AG20443 (cell line): ENCODE results near the gene ANKRD44.
"Not testable (repeated sequence)": the region's sequence is repeated elsewhere in the genome, so short reads cannot be mapped to it uniquely, and the experiment has no call there.

Experiments
- DNase-seq: peaks from one replicate; pipeline ENCODE4 v3.0.0; 2012; ENCODE audit warnings: low spot score, mixed read lengths

The ANKRD44 gene

DNA sequence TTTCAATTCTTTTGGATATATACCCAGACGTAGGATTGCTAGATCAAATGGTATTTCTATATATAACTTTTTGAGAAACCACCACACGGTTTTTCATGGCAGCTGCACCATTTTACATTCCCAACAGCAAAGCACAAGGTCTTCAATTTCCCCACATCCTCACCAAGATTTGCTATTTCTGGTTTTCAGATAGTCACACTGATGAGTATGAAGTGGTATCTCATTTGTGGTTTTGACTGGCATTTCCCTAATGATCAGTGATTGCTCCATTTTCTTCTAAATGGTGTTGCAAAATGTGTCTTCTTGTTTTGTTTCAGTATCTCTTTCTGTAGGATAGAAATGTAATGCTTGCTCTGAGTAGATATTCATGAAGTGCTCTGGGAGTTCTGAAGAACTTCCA is 52.0 kb downstream of the ANKRD44 start:
- DNase-seq = no peak

DNA sequence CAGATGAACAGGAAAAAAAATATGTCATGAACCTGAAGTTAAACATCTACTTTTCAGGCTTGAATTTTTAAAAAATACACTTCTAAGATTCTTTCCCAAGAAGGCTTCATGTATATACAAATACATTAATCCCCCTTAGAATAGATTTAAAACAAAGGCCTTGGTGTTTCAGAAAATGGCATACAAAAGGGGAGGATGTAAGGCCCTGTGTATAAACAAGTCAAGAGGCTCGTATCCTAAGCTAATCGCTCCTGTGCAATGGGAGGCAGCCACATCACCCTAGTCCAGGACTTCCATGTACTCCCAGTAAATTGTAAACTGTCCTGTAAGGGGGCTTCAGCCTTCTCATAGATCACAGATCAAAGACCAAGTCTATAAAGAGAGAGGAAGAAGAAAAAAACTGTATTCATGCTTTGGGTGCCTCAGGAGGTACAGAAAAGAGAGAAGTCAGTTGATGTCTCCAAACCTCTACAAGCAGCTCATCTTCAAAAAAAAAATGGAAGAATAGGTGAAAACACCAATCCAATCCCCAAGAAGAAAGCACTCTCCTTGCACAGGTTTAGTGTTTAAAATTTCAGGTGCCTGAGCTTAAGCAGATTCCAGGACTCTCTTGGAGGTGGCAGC is 53.9 kb downstream of the ANKRD44 start:
- DNase-seq = no peak

DNA sequence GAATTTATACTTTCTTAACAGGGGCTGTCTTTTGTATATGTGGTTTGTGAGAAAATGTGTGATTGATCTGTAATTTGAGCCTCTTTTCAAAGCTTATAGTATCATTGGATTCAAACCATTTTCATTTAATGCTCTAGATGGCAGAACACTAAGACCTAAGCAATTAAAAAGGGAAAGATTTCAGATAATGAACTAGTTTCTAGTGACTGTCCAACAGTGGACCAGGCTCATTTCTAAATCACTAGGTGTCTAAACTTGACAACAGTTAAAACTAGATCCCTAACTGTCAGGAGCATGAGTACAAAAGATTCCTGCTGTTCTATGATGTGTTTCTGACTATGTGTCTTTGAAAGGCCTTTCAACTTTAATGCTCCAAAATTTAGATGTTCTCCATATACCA is 54.6 kb downstream of the ANKRD44 start:
- DNase-seq = no peak

- peak; percentile 85 for DNase-seq
Measured at GRCh38 chr2:197255543-197255942, 55.0 kb downstream of the ANKRD44 start.

GRCh38 chr2:197254776-197255530 is 55.6 kb downstream of the ANKRD44 start:
- DNase-seq = peak; percentile 25

DNA sequence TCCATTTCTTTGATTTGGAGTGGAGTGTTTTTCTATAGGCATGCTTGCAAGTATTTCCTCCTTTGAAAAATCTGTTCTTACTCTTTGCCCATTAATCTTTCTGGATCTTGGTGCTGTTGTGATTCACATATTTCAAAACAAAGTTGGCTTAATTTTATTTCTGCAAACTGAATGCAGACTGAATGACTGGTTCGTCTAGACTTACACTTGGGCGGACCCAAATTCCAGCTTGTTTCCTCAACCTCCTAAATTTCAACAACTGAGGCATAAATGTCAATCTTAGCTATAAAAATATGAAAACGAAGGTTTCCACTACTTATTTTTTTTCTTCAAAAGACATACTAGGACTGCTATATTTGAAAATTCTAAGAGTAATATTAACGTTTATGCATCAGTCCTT is 59.0 kb downstream of the ANKRD44 start:
- peak; percentile 74 for DNase-seq

- DNase-seq = no peak
Measured at GRCh38 chr2:197251163-197251562, 59.4 kb downstream of the ANKRD44 start.

- DNase-seq = no peak
Measured at GRCh38 chr2:197250084-197250397, 60.5 kb downstream of the ANKRD44 start.

DNA sequence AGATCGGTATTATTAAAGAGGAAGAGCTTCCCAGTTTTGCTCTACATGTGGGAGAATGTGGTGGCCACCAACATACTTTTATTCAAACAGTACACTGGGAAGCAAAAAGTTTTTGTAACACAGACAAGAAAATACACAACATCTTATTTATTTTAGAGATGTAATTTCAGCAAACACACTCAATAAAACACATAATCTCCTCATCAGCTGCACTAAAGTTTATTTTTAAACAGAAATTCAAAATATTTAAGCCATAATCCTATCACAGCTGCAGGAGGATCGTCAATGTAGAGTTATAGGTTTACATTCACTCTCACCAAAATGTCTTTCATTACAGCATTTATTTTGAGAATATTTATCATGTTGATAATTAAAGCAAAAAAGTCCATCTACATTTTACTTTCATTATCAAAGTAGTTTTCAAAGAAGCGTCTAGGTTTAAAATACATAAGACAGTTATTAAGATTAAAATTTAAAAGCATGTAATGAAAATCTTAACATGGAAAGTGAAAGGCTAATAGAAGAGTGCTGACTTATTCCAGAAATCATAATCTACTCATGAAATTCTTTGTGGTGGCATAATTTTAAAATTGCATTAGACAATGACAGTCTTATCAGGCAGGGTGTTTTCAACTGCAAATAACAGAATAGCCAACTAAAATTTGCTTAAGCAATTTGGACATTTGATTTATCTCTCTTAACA is 61.0 kb downstream of the ANKRD44 start:
- DNase-seq = no peak

DNA sequence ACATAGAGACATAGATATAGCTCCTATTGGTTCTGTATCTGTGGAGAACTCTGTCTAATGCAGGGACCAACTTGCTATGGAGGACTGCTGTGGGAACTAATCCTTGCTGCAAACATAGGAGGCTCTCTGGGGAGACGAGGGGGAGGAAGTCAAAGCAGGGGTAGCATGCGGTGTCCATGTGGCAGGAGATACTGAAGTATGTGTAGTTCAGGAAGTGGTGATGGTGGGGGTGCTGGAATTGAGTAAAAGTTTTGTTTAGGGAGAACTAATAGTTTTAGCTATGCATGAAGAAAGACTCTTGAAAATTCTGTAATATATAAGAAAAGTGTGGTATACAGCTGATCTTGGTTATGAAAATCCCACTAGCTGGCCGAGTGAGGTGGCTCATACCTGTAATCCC is 62.0 kb downstream of the ANKRD44 start:
- peak; percentile 25 for DNase-seq

DNA sequence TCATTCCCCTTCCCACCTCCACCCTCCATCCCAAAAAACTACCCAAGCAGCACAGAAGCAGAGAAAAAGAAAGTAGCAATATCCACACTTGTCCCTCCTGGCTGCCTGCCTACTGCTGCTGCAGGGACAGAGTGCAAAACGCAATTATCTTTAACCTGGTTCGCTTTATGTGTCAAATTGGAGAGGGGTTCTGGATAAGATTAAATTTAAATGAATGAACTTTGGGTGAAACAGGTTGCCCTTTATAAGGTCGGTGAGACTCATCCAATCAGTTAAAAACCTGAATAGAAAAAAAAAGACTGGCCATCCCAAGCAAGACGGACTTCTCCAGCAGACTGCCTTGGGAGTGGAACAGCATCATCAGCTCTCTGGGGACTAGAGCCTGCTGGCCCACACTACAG is 62.6 kb downstream of the ANKRD44 start:
- no peak for DNase-seq

GRCh38 chr2:197247083-197247482 is 63.5 kb downstream of the ANKRD44 start:
- peak; percentile 48 for DNase-seq

DNA sequence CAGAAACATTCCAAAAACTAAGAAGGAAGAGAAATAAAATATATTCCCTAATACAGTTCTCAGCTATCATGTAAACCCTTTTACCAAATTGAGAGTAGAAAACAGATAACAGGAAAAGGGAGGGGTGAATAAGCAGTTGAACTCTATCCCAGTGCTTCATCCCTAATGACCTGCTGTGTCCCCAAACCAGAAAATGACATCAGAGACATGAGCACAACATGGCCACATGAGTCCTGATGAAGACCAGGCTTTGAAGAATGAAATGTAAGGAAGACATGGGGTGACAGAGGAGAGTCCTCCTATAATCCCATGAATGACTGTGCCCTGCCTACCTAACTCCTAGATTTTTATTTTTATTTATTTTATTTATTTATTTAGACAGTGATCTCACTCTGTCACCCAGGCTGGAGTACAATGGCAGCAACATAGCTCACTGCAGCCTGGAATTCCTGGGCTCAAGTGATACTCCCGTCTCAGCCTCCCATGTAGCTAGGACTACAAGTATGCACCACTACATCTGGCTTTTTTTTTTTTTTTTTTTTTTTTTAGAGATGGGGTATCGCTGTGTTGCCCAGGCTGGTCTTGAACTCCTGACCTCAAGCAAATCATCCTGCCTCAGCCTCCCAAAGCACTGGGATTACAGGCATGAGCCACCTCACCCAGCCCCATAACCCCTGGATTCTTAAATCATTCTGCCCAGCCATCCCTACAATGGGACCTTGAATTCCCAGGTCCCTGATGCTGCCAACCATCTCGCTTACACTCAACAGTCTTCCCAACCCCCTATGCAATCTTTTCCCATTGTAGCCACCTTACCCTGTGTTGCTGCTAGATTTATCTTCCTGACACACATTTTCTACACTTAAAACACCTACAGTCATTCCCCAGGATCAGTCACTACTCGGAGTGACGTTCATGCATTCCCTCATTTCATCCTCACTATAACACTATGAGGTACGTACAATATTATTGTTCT is 64.5 kb downstream of the ANKRD44 start:
- DNase-seq = no peak

GRCh38 chr2:197244349-197244748 is 66.2 kb downstream of the ANKRD44 start:
- no peak for DNase-seq

GRCh38 chr2:197242719-197243118 is 67.9 kb downstream of the ANKRD44 start:
- no peak for DNase-seq

DNA sequence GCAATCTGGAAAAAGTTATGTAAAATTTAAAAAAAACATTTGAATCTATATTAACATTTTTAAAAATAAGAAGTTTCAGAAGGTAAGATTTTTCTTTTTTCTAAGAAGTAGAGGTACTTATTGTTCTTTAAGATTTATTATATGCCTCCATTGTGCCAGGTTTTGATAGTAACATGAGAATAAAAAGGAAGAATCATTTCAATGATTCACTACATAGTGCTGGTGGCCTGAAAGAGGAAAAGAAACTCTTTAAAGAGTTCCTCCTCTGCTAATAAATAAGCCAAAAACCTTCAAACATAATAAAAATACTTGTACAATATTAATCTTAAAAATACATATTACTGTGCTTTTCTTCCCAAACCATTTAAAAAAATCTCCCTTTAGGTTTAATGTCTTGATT is 69.0 kb downstream of the ANKRD44 start:
- DNase-seq = no peak

GRCh38 chr2:197241153-197241552 is 69.4 kb downstream of the ANKRD44 start:
- DNase-seq = no peak

- no peak for DNase-seq
Measured at GRCh38 chr2:197240421-197241041, 70.0 kb downstream of the ANKRD44 start.

GRCh38 chr2:197240018-197240417 is 70.6 kb downstream of the ANKRD44 start:
- not testable (repeated sequence) for DNase-seq

DNA sequence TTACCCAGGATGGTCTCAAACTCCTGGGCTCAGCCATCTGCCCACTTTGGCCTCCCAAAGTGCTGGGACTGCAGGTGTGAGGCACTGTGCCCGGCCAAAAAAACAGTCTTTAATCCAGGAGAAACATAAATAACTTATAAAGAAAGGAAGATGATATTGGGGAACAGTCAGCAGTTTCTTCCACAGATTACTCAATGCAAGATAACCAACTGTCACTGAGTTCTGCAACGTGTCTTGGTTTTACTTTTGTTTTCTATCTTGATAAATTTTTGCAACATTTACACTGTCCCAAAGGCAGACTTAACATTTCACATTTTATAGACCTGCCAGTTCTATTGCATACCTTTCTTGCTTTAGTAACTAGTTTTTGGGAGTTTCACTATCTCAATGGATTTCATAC is 71.1 kb downstream of the ANKRD44 start:
- no peak for DNase-seq

DNA sequence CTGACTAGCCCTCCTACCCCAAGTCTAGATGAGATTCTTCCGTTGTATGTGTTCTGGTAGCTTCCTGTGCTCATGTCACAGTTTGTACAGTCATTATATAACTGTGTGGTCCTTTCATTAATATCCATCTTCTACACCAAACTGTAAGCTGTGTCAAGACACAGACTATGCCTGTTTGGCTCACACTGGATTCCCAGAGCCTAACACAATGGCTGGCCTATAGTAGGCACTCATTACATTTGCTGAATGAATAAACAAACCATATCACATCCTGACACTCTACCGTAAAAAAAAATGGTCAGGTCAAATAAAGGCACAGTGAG is 72.6 kb downstream of the ANKRD44 start:
- no peak for DNase-seq
